Activated CD4-positive, alpha-beta T cell treated with anti-CD3 and anti-CD28 coated beads, Interleukin-2, amount 50 U/mL, for 1 hour (primary cell): ENCODE results near the gene MYLK.

Source experiments
- DNase-seq: peaks from one replicate; pipeline ENCODE4 v3.0.0-alpha.2; 2020

Gene MYLK

GRCh38 chr3:123790254-123791072 lies 93.7 kb downstream of the MYLK start:
- no peak for DNase-seq

- DNase-seq = no peak
Measured at GRCh38 chr3:123789760-123790159, 94.4 kb downstream of the MYLK start.

- DNase-seq = no peak
Measured at GRCh38 chr3:123789160-123789559, 95.0 kb downstream of the MYLK start.

- DNase-seq = no peak
Measured at GRCh38 chr3:123788710-123789109, 95.4 kb downstream of the MYLK start.

GRCh38 chr3:123787133-123787532 lies 97.0 kb downstream of the MYLK start:
- no peak for DNase-seq

GRCh38 chr3:123785602-123786001 lies 98.5 kb downstream of the MYLK start:
- DNase-seq = no peak

GRCh38 chr3:123783811-123784210 lies 100.3 kb downstream of the MYLK start:
- no peak for DNase-seq

GRCh38 chr3:123783050-123783689 lies 101.0 kb downstream of the MYLK start:
- DNase-seq = no peak

GRCh38 chr3:123782488-123782887 lies 101.6 kb downstream of the MYLK start:
- no peak for DNase-seq

GRCh38 chr3:123781571-123782275 lies 102.4 kb downstream of the MYLK start:
- DNase-seq = no peak

- no peak for DNase-seq
Measured at GRCh38 chr3:123781138-123781537, 103.0 kb downstream of the MYLK start.

GRCh38 chr3:123780656-123781055 lies 103.5 kb downstream of the MYLK start:
- DNase-seq = no peak

- DNase-seq = no peak
Measured at GRCh38 chr3:123779655-123780231, 104.4 kb downstream of the MYLK start.

- no peak for DNase-seq
Measured at GRCh38 chr3:123778991-123779622, 105.0 kb downstream of the MYLK start.

- DNase-seq = no peak
Measured at GRCh38 chr3:123778525-123778924, 105.6 kb downstream of the MYLK start.

GRCh38 chr3:123776071-123776782 lies 107.9 kb downstream of the MYLK start:
- DNase-seq = no peak

GRCh38 chr3:123774474-123774873 lies 109.7 kb downstream of the MYLK start:
- DNase-seq = no peak

- DNase-seq = no peak
Measured at GRCh38 chr3:123773681-123774431, 110.3 kb downstream of the MYLK start.

- DNase-seq = no peak
Measured at GRCh38 chr3:123769356-123769743, 114.8 kb downstream of the MYLK start.

GRCh38 chr3:123768480-123769355 lies 115.4 kb downstream of the MYLK start:
- DNase-seq = no peak
